ENCODE data around the gene CEP164.

DNA sequence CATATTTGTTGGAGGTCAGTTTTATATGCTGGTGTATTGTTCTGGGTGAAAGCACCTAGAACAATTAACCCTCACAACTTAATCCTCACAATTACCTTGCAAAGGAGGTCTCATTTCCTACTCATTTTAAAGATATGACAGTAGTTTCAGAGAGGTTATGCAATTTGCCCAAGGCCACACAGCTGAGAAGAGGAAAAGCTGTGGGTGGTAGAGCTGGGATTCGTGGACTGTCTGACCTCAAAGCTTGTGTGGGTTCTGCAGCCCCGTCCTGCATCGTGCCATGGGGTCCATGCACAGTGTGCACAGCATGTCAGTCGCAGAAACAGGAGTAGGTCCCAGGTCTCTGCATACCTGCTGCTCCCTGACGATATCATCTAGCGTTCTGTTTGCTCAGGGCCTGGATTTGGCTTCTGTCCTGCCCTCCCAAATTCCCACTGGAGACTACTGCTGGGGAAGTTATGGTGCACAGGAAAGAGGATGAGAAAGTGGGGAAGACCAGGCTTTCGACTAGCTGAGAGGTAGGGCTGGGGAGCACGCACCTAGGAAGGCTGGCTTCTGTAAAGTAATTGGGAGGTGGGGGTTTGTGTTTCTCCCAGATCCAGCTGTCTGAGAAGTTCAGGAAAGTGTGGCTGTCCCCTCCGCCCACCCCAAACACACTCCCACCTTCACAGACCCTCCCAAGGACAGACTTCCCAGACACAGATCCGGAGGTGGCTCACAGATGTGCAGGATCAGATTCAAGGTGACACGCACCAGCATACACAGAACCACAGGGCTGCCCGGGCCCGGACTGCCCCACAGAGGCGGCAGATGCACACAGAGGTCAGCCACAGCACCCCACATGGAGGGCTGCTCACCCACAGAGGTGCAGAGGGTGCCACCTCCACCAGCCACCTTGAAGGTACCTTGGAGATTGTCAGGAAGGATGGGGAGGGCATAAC, 13.6 kb upstream of the CEP164 start:
- no peak for TF ChIP-seq REST (IDR thresholded peaks at IDR 0.05; ENCODE audit: insufficient read depth in 1 of 2, low read depth in 2 of 2, low read length in 2 of 2)
- no peak for TF ChIP-seq TAF1 (IDR thresholded peaks at IDR 0.05; ENCODE audit: borderline replicate concordance, insufficient read depth, low read length)
- TF ChIP-seq POLR2AphosphoS5 (IDR thresholded peaks at IDR 0.05; ENCODE audit: low read depth, low read length): peak; percentile 15; the same call in 1 of the 2 replicates
